NK-92 treated with Interleukin-12 subunit alpha and Interleukin-12 subunit beta, amount 100 ng/mL, for 24 hours (cell line): ENCODE measurements around the gene CERK.
"Not testable (repeated sequence)": the region's sequence is repeated elsewhere in the genome, so short reads cannot be mapped to it uniquely, and the experiment has no call there.

Experiments used
- DNase-seq: peaks from one replicate; lab custom pipeline; 2025; lab: John Stamatoyannopoulos, UW

CERK gene

DNA sequence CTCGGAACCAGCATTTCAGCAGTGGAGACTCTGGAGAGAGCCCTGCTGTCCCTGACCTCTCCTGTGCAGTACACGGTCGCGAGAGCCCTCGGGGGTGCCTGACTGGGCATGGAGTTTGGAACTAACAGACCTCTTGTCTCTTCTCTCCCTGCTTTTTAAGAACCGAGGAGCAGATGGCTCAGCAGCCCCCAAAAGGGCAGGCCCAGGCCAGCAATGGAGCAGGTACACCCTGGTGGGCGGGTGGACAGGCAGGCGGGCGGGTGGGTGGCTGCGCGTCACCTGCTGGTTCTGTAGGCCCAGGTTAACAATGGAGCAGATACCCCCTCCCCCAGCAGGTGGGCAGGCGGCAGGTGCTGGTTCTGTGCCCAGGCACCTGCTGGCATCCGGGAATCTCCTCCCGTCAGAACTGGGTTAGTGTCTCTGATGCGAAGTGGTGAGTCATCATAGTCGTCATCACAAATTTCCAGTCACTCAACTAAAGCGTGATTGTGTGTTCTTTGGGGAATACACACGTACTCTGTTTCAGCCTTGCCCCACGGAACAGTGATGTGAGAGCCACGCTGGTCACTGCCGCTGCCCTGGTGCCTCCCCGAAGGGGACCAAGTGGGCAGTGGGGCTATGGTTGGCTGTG lies 76.7 kb downstream of the CERK start:
- no peak for DNase-seq

GRCh38 chr22:46660604-46661201 lies 77.3 kb downstream of the CERK start:
- DNase-seq, result no peak

DNA sequence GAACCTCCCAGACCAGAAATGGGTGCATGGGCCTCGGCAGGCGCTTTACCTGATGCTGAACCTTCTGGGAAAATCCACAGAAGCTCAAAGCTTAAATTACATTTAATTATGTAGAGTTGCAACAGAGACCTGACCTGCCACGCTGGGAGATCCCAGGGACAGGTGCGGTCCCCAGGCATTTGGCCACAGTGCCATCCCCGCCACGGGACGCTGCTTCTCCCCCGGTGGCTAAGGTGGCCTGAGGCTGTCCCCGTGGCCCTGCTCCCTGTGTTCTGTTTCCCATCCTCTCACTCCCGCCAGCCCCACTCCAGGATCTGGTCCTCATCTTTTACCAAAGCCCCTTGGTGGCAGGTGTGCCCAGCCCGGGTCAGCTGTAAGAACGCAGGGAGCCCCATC lies 78.3 kb downstream of the CERK start:
- DNase-seq, result no peak

GRCh38 chr22:46659059-46659790 lies 78.8 kb downstream of the CERK start:
- no peak for DNase-seq

- no peak for DNase-seq
Observed at GRCh38 chr22:46657996-46658947, 79.8 kb downstream of the CERK start.

DNA sequence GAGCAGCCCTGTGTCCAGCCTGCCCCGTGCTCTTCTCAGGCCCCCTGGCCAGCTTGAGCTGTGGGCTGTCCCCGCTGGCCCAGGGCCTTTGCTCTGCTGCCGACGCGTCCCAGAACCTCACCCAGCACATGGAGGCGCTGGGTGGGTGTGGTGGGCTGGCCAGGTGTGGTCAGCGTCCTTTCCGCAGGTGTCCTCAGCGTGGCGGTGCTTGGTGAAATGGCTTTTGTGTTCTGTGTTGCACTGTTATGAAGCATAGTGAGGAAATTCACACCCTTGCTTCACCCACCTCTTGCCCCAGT lies 80.4 kb downstream of the CERK start:
- no peak for DNase-seq

DNA sequence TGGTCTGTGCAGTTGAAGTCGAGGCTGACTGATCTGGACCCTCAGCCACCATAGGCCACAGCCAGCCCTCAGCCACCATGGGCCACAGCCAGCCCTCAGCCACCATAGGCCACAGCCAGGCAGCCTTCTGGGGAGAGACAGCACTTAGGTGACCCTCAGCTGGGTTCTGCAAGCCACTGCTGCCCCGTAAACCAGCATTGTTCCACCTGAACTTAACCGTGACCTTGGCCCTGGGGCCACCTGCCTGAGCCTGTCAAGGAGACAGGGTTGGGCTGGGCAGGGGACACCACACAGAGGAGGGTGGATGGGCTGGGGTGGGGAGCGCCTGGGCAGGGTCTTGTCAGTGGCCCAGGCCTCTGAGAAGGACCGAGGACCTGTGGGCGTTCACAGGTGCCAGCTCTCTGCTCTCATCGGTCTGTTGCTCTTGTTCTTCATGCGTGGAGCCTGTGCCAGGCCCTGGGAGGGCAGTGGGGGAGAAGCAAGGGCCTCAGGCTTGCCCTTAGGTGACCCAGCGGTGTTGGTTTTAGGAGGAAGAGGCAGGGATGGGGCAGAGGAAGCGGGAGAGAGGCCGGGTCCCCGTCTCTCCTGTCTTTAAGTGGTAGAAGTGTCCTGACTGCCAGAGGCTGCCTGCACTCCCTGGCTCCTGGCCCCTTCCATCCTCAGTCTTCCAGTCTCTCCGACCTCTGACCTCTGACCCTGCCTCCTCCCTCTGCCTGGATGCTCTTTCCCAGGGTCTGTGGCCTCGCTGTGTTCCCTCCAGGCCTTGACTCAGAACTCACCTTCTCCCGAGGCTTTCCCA lies 81.0 kb downstream of the CERK start:
- no peak for DNase-seq

- DNase-seq, result no peak
Observed at GRCh38 chr22:46655861-46656608, 82.0 kb downstream of the CERK start.

DNA sequence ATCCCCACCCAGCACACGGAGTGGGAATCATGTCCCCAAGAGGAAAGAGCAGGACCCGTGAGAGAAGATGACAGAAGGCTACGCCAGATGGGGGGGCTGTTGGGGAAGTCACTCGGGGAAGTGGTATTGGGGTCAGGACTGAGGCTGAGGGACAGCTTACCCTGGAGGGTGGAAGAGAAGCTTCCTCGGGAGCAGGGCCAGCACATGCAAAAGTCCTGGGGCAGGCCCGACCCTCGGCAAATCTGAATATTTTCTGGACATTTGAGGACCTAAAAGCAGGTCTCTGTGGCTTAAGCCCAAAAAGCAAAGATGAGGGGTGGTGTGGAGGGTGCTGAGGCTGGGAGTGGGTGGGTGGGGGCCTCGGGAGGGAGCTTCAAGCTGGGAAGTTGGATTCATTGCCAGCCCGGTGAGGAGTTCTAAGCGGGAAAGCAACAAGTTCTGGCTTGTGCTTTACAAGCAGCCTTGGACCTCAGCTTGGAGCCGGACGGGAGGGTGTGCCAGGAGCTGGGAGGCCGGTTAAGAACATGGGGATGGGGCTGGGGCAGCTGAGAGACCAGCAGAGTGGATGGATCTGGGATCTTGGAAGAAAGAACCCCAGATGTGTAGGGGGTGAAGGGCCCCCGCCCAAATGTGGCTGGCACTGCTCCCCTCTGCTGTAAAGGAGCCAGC lies 83.0 kb downstream of the CERK start:
- DNase-seq, result no peak

GRCh38 chr22:46654426-46654825 lies 83.6 kb downstream of the CERK start:
- no peak for DNase-seq

GRCh38 chr22:46653596-46653995 lies 84.5 kb downstream of the CERK start:
- no peak for DNase-seq

- DNase-seq, result no peak
Observed at GRCh38 chr22:46652847-46653331, 85.2 kb downstream of the CERK start.

- DNase-seq, result no peak
Observed at GRCh38 chr22:46652081-46652846, 85.8 kb downstream of the CERK start.

DNA sequence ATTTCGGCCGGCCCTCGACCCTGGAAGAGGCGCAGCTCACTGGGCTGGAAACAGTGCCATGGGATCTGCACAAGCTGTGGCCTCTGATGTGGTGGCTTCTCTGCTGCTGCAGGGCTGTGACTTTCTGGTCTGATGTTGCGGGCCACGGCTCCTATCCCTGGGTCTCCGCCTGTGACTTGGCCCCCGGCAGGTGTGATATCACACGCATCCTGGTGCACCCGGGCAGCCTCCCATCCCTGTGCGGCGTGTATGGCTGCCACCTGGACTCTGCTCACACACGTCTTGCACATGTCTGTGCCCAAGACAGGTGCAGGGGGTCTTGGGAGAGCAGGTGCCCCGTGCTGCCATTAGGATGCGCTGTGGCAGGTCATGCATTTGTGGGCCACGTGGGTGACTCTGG lies 86.7 kb downstream of the CERK start:
- DNase-seq, result no peak

DNA sequence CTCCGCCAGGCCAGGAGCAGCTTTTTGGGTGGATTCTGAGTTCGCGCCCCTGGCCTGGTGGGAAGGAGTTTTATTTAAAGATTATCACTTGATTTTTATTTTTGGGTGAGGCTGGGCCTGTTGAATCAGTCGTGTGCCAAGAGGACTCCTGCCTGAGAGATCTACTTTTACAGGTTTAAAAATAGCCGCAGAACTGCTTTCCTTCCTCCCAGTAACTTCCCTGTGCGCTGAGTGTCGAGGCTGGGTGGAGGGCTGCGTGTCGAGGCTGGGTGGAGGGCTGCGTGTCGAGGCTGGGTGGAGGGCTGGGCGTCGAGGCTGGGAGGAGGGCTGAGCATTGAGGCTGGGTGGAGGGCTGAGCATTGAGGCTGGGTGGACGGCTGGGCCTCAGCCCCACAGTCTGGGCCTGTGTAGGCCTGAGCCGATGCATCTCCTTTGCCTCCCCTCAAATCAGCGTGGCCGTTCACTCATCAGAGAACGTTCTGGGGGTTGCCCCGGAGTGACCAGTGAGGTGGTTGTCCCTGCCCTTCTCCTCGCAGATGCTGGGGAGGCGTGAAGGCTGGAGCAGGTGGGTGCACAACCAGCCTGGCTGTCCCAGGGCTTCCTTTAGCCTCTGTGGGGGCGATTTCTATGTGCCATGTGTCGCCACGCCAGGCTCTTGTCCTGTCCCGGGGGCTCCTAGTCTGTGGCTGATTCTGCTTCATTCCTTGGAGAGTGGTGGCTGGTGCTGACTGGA lies 87.8 kb downstream of the CERK start:
- no peak for DNase-seq

GRCh38 chr22:46649141-46650077 lies 88.6 kb downstream of the CERK start:
- no peak for DNase-seq

DNA sequence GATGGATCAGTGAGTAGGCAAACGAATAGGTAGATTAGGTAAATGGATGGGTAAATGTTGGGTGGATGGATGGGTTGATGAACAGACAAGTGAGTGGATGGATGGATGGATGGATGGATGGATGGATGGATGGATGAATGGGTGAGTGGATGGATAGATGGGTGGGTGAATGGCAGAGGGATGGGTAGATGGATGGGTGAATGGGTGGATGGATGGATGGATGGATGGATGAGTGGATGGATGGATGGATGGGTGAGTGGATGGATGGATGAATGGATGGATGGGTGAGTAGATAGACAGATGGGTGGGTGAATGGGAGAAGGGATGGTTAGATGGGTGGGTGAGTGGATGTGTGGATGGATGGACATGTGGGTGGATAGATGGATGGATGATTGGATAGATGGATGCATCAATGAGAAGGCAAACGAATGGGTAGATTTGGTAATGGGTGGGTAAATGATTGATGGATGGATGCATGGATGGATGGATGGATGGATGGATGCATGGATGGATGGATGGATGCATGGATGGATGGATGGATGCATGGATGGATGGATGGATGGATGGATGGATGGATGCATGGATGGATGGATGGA lies 89.7 kb downstream of the CERK start:
- DNase-seq, result not testable (repeated sequence)
